Measurements from ENCODE around the gene DNAJC5.
"Not testable (repeated sequence)": the region's sequence is repeated elsewhere in the genome, so short reads cannot be mapped to it uniquely, and the experiment has no call there.

DNAJC5 gene

DNA sequence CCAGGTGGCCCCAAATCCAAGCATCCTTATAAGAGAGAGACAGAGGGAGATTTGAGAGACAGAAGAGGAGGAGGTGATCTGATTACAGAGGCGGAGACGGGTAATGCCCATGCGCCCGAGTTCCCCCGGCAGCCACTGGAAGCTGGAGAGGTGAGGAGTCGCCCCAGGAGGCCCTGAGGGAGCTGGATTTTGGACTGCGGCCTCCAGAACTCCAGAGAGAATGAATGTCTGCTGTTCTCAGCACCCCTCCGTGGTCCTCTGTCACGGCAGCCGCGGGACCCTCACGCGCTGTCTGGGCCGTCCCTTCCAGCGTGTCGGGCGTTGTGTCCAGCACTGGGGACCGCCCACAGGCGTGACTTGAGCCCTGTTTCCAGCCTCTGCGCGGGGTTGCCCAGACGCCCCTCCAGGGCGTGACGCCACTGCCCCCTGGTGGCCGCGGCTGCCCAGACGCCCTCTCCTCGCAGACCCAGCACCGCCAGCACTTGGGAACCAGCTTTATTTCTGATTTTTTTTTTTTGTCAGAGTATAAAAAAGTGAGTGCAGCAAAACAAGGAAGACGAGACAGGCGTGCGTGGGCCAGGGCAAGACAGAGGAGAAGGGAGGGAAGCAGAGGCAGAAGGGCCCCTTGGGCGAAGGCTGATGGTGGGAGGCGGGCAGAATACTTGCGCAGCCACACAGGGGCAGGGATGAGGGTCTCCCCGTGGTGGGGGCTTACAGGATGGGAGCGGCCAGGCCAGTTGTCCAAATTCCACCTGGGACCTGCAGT is 78.9 kb downstream of the DNAJC5 start:
- Histone ChIP-seq H3K4me2 (peak overlapping the region; percentile 44), H3K36me3 (ENCODE audit: insufficient read depth) (no peaks in the 10 kb centered on the region), H3K79me2 (ENCODE audit: insufficient read depth, low read depth) (peaks cover 5% of the 10 kb centered on the region), H3K4me3 (IDR thresholded peaks at IDR 0.05; ENCODE audit: insufficient read depth, low read depth, low read length) (no peak overlapping the region), H3K9ac (no peak overlapping the region), H3K4me1 (ENCODE audit: low read depth, poor library complexity, severe bottlenecking) (peaks cover 25% of the 10 kb centered on the region), H3K27me3 (ENCODE audit: insufficient read depth, low read depth) (peaks cover 11% of the 10 kb centered on the region; the same call in 1 of the 2 replicates), H3K27ac (no peak overlapping the region), H2AFZ (ENCODE audit: low read depth) (no peak overlapping the region), H4K20me1 (ENCODE audit: insufficient read depth) (no peaks in the 10 kb centered on the region)
- TF ChIP-seq, protein P1, sequence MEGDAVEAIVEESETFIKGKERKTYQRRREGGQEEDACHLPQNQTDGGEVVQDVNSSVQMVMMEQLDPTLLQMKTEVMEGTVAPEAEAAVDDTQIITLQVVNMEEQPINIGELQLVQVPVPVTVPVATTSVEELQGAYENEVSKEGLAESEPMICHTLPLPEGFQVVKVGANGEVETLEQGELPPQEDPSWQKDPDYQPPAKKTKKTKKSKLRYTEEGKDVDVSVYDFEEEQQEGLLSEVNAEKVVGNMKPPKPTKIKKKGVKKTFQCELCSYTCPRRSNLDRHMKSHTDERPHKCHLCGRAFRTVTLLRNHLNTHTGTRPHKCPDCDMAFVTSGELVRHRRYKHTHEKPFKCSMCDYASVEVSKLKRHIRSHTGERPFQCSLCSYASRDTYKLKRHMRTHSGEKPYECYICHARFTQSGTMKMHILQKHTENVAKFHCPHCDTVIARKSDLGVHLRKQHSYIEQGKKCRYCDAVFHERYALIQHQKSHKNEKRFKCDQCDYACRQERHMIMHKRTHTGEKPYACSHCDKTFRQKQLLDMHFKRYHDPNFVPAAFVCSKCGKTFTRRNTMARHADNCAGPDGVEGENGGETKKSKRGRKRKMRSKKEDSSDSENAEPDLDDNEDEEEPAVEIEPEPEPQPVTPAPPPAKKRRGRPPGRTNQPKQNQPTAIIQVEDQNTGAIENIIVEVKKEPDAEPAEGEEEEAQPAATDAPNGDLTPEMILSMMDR (conservative IDR thresholded peaks at IDR 0.05; ENCODE audit: low read depth, low read length): peak; percentile 97

DNA sequence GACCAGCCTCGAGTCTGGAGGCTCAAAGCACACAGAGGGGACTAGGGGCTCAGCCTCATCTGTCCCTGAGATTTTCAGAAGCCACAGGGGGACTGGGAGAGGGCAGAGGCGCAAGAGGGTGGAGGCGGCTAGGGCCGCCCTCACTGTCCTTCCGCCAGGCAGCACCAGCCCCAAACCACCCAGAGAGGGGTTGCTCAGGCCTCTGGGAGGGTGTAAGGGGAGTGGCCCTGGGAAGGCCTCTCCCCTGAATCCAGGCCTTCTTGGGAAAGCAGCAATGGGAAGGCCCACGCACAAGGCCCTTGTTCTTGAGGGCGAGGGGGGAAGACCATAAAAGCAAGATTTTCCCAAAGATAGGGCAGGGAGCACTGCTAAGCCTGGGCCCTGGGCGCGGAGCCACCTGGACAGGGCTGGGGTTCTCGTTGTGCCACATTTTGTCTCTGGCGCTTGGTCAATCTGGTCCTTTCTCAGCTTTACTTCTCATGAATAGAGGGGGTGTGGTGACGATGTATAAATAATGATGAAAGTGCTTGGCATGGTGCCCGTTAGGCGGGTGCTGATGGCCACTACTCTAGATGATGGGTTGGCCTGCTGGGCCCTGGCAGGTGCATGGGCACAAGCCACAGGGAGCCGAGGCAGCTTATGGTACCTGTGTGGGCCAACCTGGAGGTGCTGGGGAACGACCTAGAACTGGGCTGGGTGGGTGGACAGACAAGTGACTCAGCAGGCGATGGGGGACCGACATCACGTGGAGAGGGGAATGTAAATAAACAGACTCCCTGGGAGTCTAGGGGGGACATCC is 79.7 kb downstream of the DNAJC5 start:
- Histone ChIP-seq H2AFZ (ENCODE audit: low read depth) (no peak overlapping the region), H3K27ac (no peak overlapping the region), H3K4me1 (ENCODE audit: low read depth, poor library complexity, severe bottlenecking) (peaks cover 23% of the 10 kb centered on the region), H3K79me2 (ENCODE audit: insufficient read depth, low read depth) (no peaks in the 10 kb centered on the region), H3K4me3 (IDR thresholded peaks at IDR 0.05; ENCODE audit: insufficient read depth, low read depth, low read length) (no peak overlapping the region), H3K4me2 (no peak overlapping the region; the same call in 1 of the 2 replicates), H3K9ac (no peak overlapping the region), H4K20me1 (ENCODE audit: insufficient read depth) (no peaks in the 10 kb centered on the region), H3K36me3 (ENCODE audit: insufficient read depth) (no peaks in the 10 kb centered on the region), H3K27me3 (ENCODE audit: insufficient read depth, low read depth) (peaks cover 11% of the 10 kb centered on the region; the same call in 1 of the 2 replicates)
- TF ChIP-seq, protein P1 (conservative IDR thresholded peaks at IDR 0.05; ENCODE audit: low read depth, low read length): no peak

DNA sequence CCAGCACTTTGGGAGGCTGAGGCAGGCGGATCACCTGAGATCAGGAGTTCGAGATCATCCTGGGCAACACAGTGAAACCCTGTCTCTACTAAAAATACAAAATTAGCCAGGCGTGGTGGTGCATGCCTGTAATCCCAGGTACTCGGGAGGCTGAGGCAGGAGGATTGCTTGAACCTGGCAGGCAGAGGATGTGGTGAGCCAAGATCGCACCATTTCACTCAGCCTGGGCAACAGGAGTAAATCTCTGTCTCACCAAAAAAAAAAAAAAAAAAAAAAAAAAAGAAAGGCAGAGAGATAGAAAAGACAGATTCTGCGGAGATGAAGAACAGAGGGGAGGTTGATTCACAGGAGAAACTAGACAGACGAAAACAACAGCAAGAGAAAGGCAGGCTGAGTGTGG is 81.6 kb downstream of the DNAJC5 start:
- not testable (repeated sequence) for H3K9ac ChIP-seq; H3K27ac ChIP-seq; H3K79me2 ChIP-seq (ENCODE audit: insufficient read depth, low read depth); H3K36me3 ChIP-seq (ENCODE audit: insufficient read depth); H3K4me2 ChIP-seq; H3K27me3 ChIP-seq (ENCODE audit: insufficient read depth, low read depth); H3K4me3 ChIP-seq (IDR thresholded peaks at IDR 0.05; ENCODE audit: insufficient read depth, low read depth, low read length); H2AFZ ChIP-seq (ENCODE audit: low read depth); H4K20me1 ChIP-seq (ENCODE audit: insufficient read depth)
- peaks cover 28% of the 10 kb centered on the region for H3K4me1 ChIP-seq (ENCODE audit: low read depth, poor library complexity, severe bottlenecking)

DNA sequence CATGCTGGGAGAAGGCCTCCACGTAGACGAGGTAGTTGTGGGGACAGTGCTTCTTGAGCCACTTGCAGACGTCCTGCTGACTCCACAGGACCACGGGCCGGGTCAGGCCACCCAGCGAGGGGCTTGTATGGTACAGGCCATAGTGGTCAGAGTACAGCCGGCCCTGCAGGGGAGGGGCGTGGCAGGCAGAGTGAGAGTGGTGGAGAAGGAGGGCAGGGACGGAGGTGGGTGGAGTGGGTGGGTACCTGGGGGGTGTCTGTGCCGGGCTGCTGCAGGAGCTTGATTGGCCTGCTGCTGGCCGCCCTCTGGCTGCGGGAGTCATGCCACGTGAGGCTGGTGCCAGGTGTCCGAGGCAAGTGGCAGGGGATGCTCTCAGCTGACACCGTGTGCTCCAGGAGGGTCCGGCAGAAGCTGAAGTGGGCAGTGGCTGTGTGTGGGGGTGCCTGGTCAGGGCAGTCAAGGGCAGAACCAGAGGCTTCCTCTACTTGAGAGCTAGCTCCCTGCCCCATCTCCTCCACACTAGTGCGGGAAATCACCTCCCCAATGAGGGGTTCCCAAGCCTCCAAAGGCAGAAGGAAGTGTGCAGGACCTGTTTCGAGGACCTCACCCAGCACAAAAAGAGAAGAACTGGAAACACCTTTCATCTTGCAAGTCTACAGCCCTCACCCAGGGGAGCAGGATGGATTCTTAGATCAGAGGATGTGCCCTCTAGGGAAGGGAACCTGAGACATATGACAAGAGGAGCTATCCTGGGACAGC is 82.2 kb downstream of the DNAJC5 start:
- peaks cover 33% of the 10 kb centered on the region for H3K4me1 ChIP-seq (ENCODE audit: low read depth, poor library complexity, severe bottlenecking)
- H3K27me3 ChIP-seq (ENCODE audit: insufficient read depth, low read depth): no peaks in the 10 kb centered on the region
- TF ChIP-seq, protein P1 (conservative IDR thresholded peaks at IDR 0.05; ENCODE audit: low read depth, low read length): no peak
- no peak overlapping the region for H3K27ac ChIP-seq
- H2AFZ ChIP-seq (ENCODE audit: low read depth): no peak overlapping the region
- H3K79me2 ChIP-seq (ENCODE audit: insufficient read depth, low read depth): peaks cover 11% of the 10 kb centered on the region
- H4K20me1 ChIP-seq (ENCODE audit: insufficient read depth): no peaks in the 10 kb centered on the region
- no peak overlapping the region for H3K4me3 ChIP-seq (IDR thresholded peaks at IDR 0.05; ENCODE audit: insufficient read depth, low read depth, low read length)
- H3K4me2 ChIP-seq: no peak overlapping the region
- no peak overlapping the region for H3K9ac ChIP-seq
- no peaks in the 10 kb centered on the region for H3K36me3 ChIP-seq (ENCODE audit: insufficient read depth)
